Muscle layer of duodenum (tissue), 2 donors: ENCODE results near the gene WDR90.
A peak's percentile ranks its signal among the peaks of the same experiment; 100 is the strongest.
"Not testable (repeated sequence)": the region's sequence is repeated elsewhere in the genome, so short reads cannot be mapped to it uniquely, and the experiment has no call there.

ENCODE experiments used
- H3K27ac ChIP-seq: one replicate; pipeline ENCODE4 v1.7.0; 2013; ENCODE audit warnings: mild to moderate bottlenecking, low read length
- H3K27me3 ChIP-seq: one replicate; pipeline ENCODE4 v1.7.0; 2013; ENCODE audit warnings: low read depth, mild to moderate bottlenecking, control low read depth, low read length
- H3K36me3 ChIP-seq, 2 donors: one replicate each; pipeline ENCODE4 v1.7.0; 2013; ENCODE audit warnings: low read length in 2 of 2, control low read depth in 1 of 2, mild to moderate bottlenecking in 1 of 2; ENCODE audit not compliant: insufficient read depth in 2 of 2, control insufficient read depth in 1 of 2
- H3K4me1 ChIP-seq, 2 donors: one replicate each; pipeline ENCODE4 v1.7.0; 2013; ENCODE audit warnings: low read length in 2 of 2, mild to moderate bottlenecking in 2 of 2, control low read depth in 1 of 2, moderate library complexity in 1 of 2; ENCODE audit not compliant: insufficient read depth in 2 of 2, control insufficient read depth in 1 of 2
- H3K4me3 ChIP-seq, 2 donors: one replicate each; pipeline ENCODE4 v1.7.0; 2013; ENCODE audit warnings: low read length in 2 of 2, low read depth in 1 of 2, mild to moderate bottlenecking in 1 of 2
- H3K9me3 ChIP-seq, 2 donors: one replicate each; pipeline ENCODE4 v1.7.0; 2013; ENCODE audit warnings: low read length in 2 of 2, control low read depth in 1 of 2, mild to moderate bottlenecking in 1 of 2; ENCODE audit not compliant: control insufficient read depth in 1 of 2
- donor health status: healthy.

Gene WDR90

DNA sequence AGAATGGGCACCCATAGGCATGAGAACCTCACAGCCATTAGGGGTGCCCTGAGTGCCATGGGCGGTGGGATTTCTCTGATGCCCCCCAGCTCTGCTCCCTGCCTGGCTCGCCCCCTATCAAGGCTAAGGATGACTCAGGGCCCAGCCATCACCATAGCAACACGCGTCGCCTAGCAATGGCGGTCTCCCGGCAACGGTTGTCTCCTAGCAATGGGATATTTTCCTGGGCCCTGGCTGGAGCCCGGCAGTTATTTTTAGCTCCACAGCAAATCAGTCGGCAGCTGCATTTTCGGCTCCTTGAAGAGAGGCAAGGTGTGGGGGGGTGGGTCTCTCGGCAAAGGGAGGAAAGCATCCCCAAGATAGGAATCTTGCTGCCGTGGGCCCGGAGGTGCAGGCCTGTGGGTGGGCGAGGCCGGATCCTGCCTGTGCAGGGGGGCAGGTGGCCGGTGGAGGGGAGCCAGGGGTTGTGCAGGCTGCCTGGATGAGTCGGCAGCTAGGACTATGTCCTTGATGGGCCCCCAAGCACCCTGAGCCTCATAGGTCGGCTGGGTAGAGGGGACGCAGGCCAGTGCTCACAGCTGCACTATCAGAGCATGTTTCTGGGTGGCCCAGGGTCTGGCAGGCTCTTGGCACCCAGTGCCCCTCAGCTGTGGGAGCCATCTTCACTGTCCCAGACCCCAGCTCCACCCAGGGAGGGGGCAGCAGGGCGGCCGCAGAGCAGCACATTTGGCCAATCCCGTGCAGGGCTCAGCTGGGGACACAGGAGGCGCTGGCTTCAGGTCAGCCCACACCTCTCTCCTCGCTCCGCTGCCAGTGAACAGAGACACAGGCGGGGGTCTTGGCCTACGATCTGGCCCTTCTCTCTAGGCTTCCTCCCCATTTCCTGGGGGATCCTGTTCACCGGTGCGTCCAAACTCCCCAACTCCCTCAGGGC lies 60.7 kb downstream of the WDR90 start:
- Histone ChIP-seq H3K4me3 (no peak overlapping the region), H3K4me1 (peaks cover 0 to 24% of the 10 kb centered on the region in 2 donors), H3K9me3 (no peaks in the 10 kb centered on the region), H3K27me3 (peaks cover 47% of the 10 kb centered on the region), H3K36me3 (no peaks in the 10 kb centered on the region), H3K27ac (no peak overlapping the region)

DNA sequence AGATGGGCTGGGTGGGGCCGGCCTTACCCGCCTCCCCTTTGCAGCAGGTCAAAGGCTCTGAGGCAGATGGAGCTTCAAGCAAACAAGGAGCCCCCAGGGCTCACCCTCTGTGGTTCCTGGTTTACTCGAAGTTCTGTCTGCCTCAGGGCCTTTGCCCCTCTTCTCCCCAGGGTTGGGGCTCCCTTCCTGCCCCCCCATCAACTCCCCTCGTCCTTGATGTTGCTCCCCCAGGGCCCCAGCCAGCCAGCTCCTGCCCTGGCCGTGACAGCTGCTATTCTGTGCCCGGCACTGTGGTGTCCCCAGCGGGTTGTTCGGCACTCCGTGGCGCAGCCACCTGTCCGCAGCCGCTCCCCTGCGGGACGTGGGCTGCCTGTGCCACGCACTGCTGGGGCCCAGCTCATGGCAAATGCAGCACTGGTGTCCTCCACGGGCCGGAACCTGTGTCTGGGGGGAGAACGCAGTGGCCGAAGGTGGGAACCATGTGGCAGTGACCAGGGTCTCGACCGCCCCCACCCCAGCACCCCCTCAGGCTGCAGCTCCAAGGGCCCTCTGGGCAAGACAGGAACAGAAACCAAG lies 61.4 kb downstream of the WDR90 start:
- no peaks in the 10 kb centered on the region for H3K9me3 ChIP-seq
- H3K36me3 ChIP-seq: no peaks in the 10 kb centered on the region
- peaks cover 47% of the 10 kb centered on the region for H3K27me3 ChIP-seq
- H3K4me1 ChIP-seq: peaks cover 0 to 25% of the 10 kb centered on the region in 2 donors
- H3K4me3 ChIP-seq: no peak overlapping the region
- no peak overlapping the region for H3K27ac ChIP-seq

DNA sequence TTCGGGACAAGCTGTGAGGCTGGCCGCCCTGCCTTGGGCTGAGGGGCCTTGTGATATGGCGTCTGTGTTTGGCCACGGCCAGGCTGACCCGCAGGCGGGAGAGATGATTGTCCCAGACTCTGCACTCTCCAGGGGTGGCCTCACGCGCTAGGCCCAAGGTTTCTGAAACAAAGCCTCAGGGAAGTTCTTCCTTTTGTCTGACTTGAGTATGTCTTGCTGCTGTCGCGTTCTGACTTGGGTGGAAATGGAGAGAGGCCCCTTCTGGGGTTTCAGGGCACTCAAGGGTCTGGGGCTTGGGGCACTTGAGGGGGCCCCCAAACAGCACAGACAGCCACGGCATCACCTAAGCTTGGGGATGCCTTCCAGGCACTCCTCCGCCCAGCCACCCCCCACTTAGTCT lies 61.9 kb downstream of the WDR90 start:
- peaks cover 47% of the 10 kb centered on the region for H3K27me3 ChIP-seq
- peaks cover 0 to 27% of the 10 kb centered on the region in 2 donors for H3K4me1 ChIP-seq
- no peak overlapping the region for H3K4me3 ChIP-seq
- no peaks in the 10 kb centered on the region for H3K9me3 ChIP-seq
- no peaks in the 10 kb centered on the region for H3K36me3 ChIP-seq
- H3K27ac ChIP-seq: no peak overlapping the region

DNA sequence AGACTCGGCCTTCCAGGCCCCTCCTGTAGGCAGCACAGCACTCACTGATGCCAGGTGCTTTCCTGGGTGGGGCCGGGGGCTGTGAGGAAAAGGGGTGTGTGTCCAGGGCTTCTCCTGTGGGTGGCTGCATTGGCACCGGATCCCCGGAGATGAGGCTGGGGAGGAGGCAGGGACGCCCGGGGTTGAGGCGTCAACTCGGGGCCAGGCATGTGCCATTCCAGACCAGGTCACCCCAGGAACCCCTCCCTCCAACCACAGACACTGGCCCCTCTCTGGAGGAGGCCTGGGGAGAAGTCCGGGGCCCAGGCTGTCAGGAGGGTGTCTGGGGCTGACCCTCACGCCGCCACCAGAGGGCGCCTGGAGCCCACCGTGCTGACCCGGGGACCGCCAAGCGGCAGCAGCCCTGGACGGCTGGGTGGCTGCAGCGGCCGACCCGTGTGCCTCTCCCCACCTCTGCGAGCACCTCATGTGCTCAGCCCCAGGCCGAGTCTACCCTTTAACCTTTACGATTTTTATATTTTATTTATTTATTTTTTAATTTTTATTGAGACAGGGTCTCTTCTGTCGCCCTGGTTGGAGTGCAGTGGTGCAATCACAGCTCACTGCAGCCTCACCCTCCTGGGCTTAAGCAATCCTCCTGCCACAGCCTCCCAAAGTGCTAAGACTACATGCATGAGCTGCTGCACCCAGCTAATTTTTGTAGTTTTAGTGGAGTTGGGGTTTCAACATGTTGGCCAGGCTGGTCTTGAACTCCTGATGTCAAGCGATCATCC lies 62.6 kb downstream of the WDR90 start:
- Histone ChIP-seq H3K4me1 (peaks cover 0 to 28% of the 10 kb centered on the region in 2 donors), H3K4me3 (no peak overlapping the region), H3K9me3 (no peaks in the 10 kb centered on the region), H3K27me3 (peaks cover 43% of the 10 kb centered on the region), H3K36me3 (no peaks in the 10 kb centered on the region), H3K27ac (no peak overlapping the region)

DNA sequence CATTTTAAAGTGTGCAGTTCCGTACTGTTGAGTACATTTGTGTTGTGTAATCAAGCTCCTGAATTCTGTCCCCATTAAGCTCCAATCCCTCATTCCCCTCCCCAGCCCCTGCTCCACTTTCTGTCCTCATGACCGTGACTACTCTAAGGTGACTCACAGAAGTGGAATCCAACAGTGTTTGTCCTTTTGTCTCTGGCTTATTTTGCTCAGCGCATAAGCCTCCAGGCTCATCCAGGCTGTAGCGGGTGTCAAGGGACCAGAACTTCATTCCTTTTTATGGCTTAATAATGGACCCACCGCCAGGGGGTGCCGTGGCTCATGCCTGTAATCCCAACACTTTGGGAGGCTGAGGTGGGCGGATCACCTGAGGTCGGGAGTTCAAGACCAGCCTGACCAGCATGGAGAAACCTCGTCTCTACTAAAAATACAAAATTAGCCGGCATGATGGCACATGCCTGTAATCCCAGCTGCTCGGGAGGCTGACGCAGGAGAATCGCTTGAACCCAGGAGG lies 63.6 kb downstream of the WDR90 start:
- not testable (repeated sequence) for H3K4me3 ChIP-seq, H3K36me3 ChIP-seq, H3K9me3 ChIP-seq, H3K27ac ChIP-seq
- peaks cover 0 to 34% of the 10 kb centered on the region in 2 donors for H3K4me1 ChIP-seq
- H3K27me3 ChIP-seq: peaks cover 36% of the 10 kb centered on the region

DNA sequence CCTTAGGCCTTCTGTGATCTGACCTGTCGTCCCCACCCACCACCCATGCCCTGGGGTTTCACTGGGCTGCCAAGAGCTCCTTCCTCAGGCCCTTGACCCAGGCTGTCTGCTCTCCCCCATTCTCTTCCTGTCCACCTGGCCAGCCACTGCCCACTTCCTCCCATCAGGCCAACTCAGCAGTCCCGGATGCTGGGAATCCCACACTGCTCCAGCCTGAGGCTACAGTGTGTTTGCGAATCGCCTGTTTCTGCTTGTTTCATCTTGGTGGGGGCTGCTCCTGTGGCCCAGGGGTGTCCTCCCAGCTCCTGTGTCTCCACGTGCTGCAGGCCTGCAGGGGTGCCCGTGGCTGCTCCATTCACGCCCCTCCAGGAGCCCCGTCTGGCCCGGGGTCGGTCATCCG lies 64.9 kb downstream of the WDR90 start:
- H3K9me3 ChIP-seq: no peaks in the 10 kb centered on the region
- peaks cover 23% of the 10 kb centered on the region for H3K27me3 ChIP-seq
- peaks cover 3 to 42% of the 10 kb centered on the region in 2 donors for H3K4me1 ChIP-seq
- peak overlapping the region in 1 of 2 donors; percentile 48 for H3K4me3 ChIP-seq
- no peak overlapping the region for H3K27ac ChIP-seq
- H3K36me3 ChIP-seq: no peaks in the 10 kb centered on the region

DNA sequence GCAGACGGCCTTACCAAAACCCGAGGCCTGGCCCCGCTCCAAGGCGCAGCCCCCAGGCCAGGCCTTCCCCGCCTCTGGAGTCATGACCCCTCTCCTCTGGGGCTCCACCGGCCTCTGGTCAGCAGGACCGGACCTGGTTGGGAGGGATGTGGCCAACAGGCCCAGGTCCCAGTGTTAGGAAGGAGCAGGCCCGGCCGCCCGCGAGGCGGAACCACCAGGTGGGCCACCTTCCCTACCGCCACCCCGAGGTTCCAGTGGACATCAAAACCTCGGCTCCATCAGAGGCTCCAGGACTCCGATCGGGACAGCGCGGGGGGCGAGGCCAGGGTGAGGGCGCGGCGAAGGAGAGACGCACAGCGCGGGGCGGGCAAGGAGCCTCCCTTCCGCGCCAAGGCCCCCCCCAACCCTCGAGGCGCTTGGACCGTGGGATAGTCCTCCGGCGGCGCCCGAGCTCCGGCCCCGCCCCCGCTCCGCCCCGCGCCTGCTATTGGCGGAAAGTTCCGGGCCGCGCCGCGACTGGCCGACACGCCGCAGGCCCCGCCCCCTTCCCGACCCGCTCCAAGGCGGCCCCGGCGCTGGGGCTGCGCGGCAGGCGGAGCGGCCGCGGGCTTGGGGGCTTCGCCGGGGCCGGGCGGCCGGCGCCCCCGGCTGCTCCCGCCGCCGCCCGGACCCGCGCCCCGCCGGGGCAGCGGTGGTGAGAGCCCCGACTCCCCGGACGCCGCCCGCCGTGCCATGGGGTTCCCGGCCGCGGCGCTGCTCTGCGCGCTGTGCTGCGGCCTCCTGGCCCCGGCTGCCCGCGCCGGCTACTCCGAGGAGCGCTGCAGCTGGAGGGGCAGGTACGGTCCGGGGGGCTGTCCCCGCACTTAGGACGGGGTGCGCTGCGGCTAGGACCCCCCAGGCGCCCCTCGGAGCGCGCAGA lies 65.7 kb downstream of the WDR90 start, which contains the start of gene METRN:
METRN (plus strand) TSS at position 561 of the 919 bp plus-strand sequence; CDS start at position 733, 172 bp downstream.
- no peaks in the 10 kb centered on the region for H3K9me3 ChIP-seq
- H3K4me1 ChIP-seq: peaks cover 4 to 47% of the 10 kb centered on the region in 2 donors
- peak within 1 kb of the TSS in 1 of 2 donors; percentile 81 for H3K4me3 ChIP-seq
- H3K27me3 ChIP-seq: peaks cover 16% of the 10 kb centered on the region
- H3K36me3 ChIP-seq: no peaks in the 10 kb centered on the region
- H3K27ac ChIP-seq: no peak within 1 kb of the TSS

DNA sequence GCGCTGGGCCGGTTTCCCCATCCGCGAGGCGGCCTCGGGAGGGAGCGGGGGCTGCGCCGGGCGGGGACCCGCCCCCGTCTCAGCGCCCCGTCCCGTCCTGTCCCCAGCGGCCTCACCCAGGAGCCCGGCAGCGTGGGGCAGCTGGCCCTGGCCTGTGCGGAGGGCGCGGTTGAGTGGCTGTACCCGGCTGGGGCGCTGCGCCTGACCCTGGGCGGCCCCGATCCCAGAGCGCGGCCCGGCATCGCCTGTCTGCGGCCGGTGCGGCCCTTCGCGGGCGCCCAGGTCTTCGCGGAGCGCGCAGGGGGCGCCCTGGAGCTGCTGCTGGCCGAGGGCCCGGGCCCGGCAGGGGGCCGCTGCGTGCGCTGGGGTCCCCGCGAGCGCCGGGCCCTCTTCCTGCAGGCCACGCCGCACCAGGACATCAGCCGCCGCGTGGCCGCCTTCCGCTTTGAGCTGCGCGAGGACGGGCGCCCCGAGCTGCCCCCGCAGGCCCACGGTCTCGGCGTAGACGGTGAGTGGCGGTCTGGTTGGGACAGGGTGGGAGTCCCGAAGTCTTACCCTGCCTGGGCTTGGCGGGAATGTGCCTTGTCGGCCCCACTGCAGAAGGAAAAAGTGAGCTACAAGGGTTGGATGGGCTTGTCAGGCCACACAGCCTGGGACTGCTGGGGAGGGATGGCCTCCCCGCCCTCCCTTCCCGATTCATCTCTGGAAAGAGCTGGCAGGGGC lies 66.5 kb downstream of the WDR90 start:
- Histone ChIP-seq H3K4me3 (peak overlapping the region in 1 of 2 donors; percentile 81), H3K27ac (no peak overlapping the region), H3K4me1 (peaks cover 9 to 51% of the 10 kb centered on the region in 2 donors)

DNA sequence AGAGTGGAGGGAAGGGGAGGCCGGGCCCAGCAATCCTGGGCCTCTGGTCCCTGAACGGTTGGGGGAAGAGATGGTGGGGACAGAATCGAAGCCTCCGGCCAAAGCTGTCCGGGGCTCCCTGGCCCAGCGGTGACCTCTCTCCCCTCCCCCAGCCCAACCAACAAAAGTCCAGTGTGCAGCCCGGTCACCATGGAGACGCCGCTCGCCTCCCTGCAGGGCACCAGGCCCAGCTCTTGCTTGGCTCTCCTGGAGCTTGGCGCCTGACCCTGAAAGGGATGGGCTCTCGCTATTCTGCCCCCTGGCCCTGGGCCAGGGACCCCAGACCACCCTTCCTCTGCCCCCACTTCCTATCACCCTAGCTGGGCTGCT lies 67.0 kb downstream of the WDR90 start:
- Histone ChIP-seq H3K36me3 (no peaks in the 10 kb centered on the region), H3K27me3 (peaks cover 4% of the 10 kb centered on the region), H3K4me1 (peaks cover 9 to 51% of the 10 kb centered on the region in 2 donors), H3K4me3 (peak overlapping the region in 1 of 2 donors; percentile 81), H3K27ac (no peak overlapping the region), H3K9me3 (no peaks in the 10 kb centered on the region)

More for the DNA sequence above, 66.5 kb downstream of the WDR90 start:
- no peaks in the 10 kb centered on the region for H3K9me3 ChIP-seq
- peaks cover 9% of the 10 kb centered on the region for H3K27me3 ChIP-seq
- no peaks in the 10 kb centered on the region for H3K36me3 ChIP-seq
